Fibroblast of lung (primary cell): Measurements from ENCODE around the gene USP47.

Experiments used
- CTCF ChIP-seq, 2 donors: IDR thresholded peaks in 1 of 2; conservative IDR thresholded peaks in 1 of 2; 1 replicate in 1 of 2; 2 replicates in 1 of 2; pipeline ENCODE4 v1.5.1; 2011 to 2012; ENCODE audit warnings: low read length in 2 of 2, control low read depth in 1 of 2, inconsistent platforms in 1 of 2, low read depth in 1 of 2, mild to moderate bottlenecking in 1 of 2
- EZH2 ChIP-seq: IDR thresholded peaks from 2 replicates; pipeline ENCODE4 v1.5.1; 2012; ENCODE audit warnings: low read length, control low read depth, mild to moderate bottlenecking; ENCODE audit errors: missing control alignments

GRCh38 chr11:11981840-11982239 lies 140.1 kb downstream of the USP47 start:
- TF ChIP-seq CTCF (conservative IDR thresholded peaks at IDR 0.05 in 1 of 2, IDR thresholded peaks at IDR 0.05 in 1 of 2; ENCODE audit: low read depth in 1 of 2, low read length in 2 of 2) (no peak), EZH2 (no peak)
